Cardiac fibroblast (primary cell): Measurements from ENCODE around the gene RAP1B.

Experiments used
- DNase-seq, 2 donors: peaks; one replicate each; pipeline versions ENCODE4 v3.0.0 to v3.0.0-alpha.2; 2010; ENCODE audit warnings: low read depth in 2 of 2
- H3K4me3 ChIP-seq, 2 donors: replicated peaks in 1 of 2; 1 replicate in 1 of 2; 2 replicates in 1 of 2; pipeline ENCODE4 v1.5.1; 2011; ENCODE audit warnings: low read depth in 2 of 2, low read length in 2 of 2, mild to moderate bottlenecking in 2 of 2, moderate library complexity in 1 of 2
- TF ChIP-seq, protein P1 (sequence below): IDR thresholded peaks from one replicate; pipeline ENCODE4 v1.5.1; 2011; ENCODE audit warnings: low read depth, mild to moderate bottlenecking, low read length, inconsistent platforms

Gene RAP1B

GRCh38 chr12:68628698-68629097 is 18.0 kb downstream of the RAP1B start:
- DNase-seq: no peak
- TF ChIP-seq, protein P1, sequence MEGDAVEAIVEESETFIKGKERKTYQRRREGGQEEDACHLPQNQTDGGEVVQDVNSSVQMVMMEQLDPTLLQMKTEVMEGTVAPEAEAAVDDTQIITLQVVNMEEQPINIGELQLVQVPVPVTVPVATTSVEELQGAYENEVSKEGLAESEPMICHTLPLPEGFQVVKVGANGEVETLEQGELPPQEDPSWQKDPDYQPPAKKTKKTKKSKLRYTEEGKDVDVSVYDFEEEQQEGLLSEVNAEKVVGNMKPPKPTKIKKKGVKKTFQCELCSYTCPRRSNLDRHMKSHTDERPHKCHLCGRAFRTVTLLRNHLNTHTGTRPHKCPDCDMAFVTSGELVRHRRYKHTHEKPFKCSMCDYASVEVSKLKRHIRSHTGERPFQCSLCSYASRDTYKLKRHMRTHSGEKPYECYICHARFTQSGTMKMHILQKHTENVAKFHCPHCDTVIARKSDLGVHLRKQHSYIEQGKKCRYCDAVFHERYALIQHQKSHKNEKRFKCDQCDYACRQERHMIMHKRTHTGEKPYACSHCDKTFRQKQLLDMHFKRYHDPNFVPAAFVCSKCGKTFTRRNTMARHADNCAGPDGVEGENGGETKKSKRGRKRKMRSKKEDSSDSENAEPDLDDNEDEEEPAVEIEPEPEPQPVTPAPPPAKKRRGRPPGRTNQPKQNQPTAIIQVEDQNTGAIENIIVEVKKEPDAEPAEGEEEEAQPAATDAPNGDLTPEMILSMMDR: no peak
- no peak overlapping the region for H3K4me3 ChIP-seq

- no peak overlapping the region for H3K4me3 ChIP-seq
- TF ChIP-seq, protein P1: no peak
- no peak for DNase-seq
Measured at GRCh38 chr12:68630050-68630449, 19.4 kb downstream of the RAP1B start.

- TF ChIP-seq, protein P1: no peak
Measured at GRCh38 chr12:68630598-68630997, 19.9 kb downstream of the RAP1B start.

DNA sequence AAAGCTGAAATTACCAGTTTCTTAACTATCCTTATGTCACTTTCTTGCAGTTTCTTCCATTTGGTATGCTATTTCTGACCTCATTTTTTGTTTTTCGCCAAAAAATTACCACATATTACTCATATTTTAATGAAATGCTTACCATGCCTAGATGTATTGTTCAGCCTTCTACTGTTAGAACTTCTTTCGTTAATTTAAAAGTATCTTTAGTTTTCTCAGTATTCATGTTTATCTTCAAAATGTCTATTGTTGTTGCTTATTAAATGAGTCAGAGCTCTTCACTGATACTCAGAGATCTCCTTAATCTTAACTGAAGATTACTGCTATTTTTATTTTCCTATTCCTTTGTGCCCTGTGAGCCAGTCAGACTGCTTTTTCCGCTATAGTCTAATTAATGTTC is 20.5 kb downstream of the RAP1B start:
- H3K4me3 ChIP-seq: no peak overlapping the region
- TF ChIP-seq, protein P1: no peak
- DNase-seq: peak in 1 of 2 donors; percentile 69

More at GRCh38 chr12:68630598-68630997, 19.9 kb downstream of the RAP1B start:
- no peak for DNase-seq
- H3K4me3 ChIP-seq: no peak overlapping the region

DNA sequence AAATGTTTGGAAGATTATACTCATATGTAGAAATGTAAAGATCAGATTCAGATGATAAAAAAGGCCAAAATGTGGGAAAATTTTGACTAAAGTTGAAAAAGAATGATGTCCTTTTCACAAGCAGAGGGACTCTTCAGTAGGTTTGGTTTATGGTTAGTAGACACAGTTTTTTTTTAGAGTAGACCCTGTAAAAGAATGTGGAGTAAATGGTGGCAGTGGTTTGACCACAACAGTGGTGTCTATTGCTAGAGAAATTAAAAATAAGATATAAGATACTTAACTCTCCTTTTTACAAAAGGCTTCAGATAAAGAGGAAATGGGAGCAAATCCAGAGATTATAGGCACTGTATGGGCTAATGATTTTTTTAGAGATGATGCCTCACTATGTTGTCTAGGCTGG is 21.8 kb downstream of the RAP1B start:
- no peak overlapping the region for H3K4me3 ChIP-seq
- no peak for DNase-seq
- TF ChIP-seq, protein P1: no peak

DNA sequence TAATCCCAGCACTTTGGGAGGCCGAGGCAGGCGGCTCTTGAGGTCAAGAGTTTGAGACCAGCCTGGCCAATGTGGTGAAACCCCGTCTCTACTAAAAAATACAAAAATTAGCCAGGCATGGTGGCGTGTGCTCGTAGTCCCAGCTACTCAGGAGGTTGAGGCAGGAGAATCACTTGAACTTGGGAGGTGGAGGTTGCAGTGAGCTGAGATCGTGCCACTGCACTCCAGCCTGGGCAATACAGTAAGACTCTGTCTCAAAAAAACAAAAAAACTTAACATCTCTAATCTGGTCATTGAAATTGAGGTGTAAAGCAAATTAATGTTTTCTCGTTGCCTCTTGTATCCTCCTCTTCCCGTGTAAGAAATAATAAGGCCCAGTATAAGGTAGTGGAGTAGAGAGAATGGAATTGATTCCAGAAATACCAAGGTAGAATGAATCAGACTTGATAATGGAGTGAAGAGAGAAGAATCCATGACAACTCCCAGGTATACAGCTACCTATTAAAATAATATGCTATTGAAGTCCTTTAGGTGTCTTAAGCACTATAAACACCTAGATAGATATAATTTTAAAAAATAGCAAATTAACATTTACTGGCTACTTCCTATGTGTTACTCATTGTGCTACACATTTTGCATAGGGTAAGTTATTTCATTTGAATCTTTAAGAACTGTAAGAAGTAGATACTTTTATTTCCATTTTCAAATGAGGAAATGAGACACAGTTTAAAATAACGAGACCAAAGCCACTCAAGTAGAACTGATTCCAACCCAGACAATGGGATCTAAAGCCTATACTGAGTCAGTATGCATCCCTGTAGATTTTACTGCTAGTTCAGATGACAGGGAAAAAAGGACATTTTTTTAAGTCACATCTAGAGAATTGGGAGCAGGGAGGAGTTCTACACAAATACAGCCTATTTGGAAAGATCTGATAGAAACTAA is 23.2 kb downstream of the RAP1B start:
- H3K4me3 ChIP-seq: no peak overlapping the region
- DNase-seq: no peak
- TF ChIP-seq, protein P1: no peak
